Medulla oblongata (tissue), 1 donor: ENCODE results near the gene CDH23.

Experiments
- DNase-seq: peaks from one replicate; pipeline ENCODE4 v3.0.0-alpha.2; 2015; ENCODE audit errors: extremely low spot score

CDH23 gene

GRCh38 chr10:71773221-71773971, 376.7 kb downstream of the CDH23 start, which contains the start of gene VSIR:
VSIR (minus strand) TSS chr10:71773520; CDS start chr10:71773439, 81 bp downstream.
- peak; percentile 88 for DNase-seq

GRCh38 chr10:71774916-71775702, 378.4 kb downstream of the CDH23 start:
- DNase-seq: peak; percentile 76

GRCh38 chr10:71776481-71776925, 379.8 kb downstream of the CDH23 start:
- peak; percentile 73 for DNase-seq

GRCh38 chr10:71777213-71777985, 380.7 kb downstream of the CDH23 start:
- DNase-seq: no peak

GRCh38 chr10:71778071-71778825, 381.5 kb downstream of the CDH23 start:
- DNase-seq: no peak

GRCh38 chr10:71779641-71780040, 382.9 kb downstream of the CDH23 start:
- DNase-seq: no peak

GRCh38 chr10:71780156-71780555, 383.4 kb downstream of the CDH23 start:
- DNase-seq: no peak

GRCh38 chr10:71780719-71781118, 384.0 kb downstream of the CDH23 start:
- DNase-seq: no peak

GRCh38 chr10:71782221-71782916, 385.6 kb downstream of the CDH23 start:
- no peak for DNase-seq

GRCh38 chr10:71782917-71783490, 386.3 kb downstream of the CDH23 start:
- DNase-seq: no peak

GRCh38 chr10:71783917-71784678, 387.4 kb downstream of the CDH23 start:
- no peak for DNase-seq

- no peak for DNase-seq
Measured at GRCh38 chr10:71784679-71785272, 388.1 kb downstream of the CDH23 start.

- DNase-seq: no peak
Measured at GRCh38 chr10:71788954-71789353, 392.2 kb downstream of the CDH23 start.

GRCh38 chr10:71789871-71790270, 393.2 kb downstream of the CDH23 start:
- DNase-seq: no peak

- DNase-seq: no peak
Measured at GRCh38 chr10:71790749-71791440, 394.2 kb downstream of the CDH23 start.

GRCh38 chr10:71795248-71795647, 398.5 kb downstream of the CDH23 start:
- no peak for DNase-seq

- DNase-seq: no peak
Measured at GRCh38 chr10:71796749-71797405, 400.2 kb downstream of the CDH23 start.
